NB4 (cell line): ENCODE data around the gene NELL1.

Experiments
- POLR2A ChIP-seq: IDR thresholded peaks from 2 replicates; pipeline ENCODE4 v1.6.1; 2011; ENCODE audit warnings: mild to moderate bottlenecking; ENCODE audit not compliant: insufficient read length; ENCODE audit errors: extremely low read depth
- TF ChIP-seq, protein P1 (sequence below): IDR thresholded peaks from one replicate; pipeline ENCODE4 v1.5.1; 2012; ENCODE audit warnings: low read depth, low read length

- TF ChIP-seq, protein P1, sequence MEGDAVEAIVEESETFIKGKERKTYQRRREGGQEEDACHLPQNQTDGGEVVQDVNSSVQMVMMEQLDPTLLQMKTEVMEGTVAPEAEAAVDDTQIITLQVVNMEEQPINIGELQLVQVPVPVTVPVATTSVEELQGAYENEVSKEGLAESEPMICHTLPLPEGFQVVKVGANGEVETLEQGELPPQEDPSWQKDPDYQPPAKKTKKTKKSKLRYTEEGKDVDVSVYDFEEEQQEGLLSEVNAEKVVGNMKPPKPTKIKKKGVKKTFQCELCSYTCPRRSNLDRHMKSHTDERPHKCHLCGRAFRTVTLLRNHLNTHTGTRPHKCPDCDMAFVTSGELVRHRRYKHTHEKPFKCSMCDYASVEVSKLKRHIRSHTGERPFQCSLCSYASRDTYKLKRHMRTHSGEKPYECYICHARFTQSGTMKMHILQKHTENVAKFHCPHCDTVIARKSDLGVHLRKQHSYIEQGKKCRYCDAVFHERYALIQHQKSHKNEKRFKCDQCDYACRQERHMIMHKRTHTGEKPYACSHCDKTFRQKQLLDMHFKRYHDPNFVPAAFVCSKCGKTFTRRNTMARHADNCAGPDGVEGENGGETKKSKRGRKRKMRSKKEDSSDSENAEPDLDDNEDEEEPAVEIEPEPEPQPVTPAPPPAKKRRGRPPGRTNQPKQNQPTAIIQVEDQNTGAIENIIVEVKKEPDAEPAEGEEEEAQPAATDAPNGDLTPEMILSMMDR, result no peak
- no peak for TF ChIP-seq POLR2A
These were observed 369.4 kb downstream of the NELL1 start for GRCh38 chr11:21038801-21039200.
